Measurements from ENCODE around the gene NCKAP1. TPM values are rescaled to one million over a fixed set of nuclear protein-coding genes. Genes with fewer than 3 reads are reported as not detected.

Gene NCKAP1
- total and polyA plus RNA-seq, 4 donors, result 36.4 to 194 (median 73.1) TPM

DNA sequence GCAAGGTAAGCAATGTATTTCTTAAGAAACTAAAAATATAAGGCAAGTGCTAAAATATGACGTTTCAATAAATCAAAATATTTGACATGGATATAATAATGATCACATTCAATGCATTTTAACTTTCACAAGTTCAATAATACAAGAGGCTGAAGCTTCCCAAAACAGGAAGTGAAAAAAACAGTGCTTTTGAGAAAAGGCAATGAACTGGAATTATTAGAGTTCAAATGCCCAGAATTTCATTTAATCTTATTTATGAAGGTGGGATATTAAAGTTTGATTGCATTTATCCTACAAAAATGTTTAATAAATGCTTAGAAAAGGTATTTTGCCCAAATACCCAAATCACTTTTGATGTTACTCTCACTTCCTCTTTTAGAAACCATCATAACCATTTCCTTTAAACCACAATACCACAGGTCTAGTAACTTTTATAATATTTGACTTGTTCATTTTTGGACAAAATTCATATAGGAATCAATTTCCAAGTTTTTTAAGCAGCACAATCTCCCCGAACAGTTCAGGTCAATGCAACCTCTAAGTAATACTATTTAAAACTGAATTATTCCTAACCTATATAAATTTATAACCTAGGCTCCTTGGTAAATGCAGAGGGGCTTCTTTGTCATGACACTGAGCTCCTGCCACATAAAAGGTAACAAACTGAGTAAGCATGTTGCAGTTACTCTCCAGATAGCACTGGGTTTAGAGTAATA lies 2.1 kb downstream of the NCKAP1 start:
- Histone ChIP-seq H3K9ac (ENCODE audit: insufficient read depth in 1 of 2, low read length in 2 of 2) (peak overlapping the region; percentile 26 to 93), H3K36me3 (ENCODE audit: control insufficient read depth in 4 of 4, insufficient read depth in 4 of 4, low read length in 4 of 4) (no peaks in the 10 kb centered on the region), H3K9me3 (ENCODE audit: control insufficient read depth in 4 of 4, insufficient read depth in 3 of 4, low read length in 3 of 4) (no peaks in the 10 kb centered on the region), H3K27ac (ENCODE audit: low read depth in 1 of 2, low read length in 1 of 2) (no peak overlapping the region), H3K27me3 (ENCODE audit: control insufficient read depth in 3 of 3, insufficient read depth in 3 of 3, low read length in 2 of 3) (peaks cover 0 to 3% (median 0%) of the 10 kb centered on the region in 3 donors), H3K4me3 (no peak overlapping the region), H3K4me1 (ENCODE audit: control insufficient read depth in 5 of 5, insufficient read depth in 5 of 5, low read length in 5 of 5) (peaks cover 2 to 33% (median 17%) of the 10 kb centered on the region in 5 donors)
- DNase-seq, result peak in 1 of 3 donors; percentile 16
- ATAC-seq (ENCODE audit: insufficient read depth, low FRiP score), result no peak
- TF ChIP-seq, protein P1, sequence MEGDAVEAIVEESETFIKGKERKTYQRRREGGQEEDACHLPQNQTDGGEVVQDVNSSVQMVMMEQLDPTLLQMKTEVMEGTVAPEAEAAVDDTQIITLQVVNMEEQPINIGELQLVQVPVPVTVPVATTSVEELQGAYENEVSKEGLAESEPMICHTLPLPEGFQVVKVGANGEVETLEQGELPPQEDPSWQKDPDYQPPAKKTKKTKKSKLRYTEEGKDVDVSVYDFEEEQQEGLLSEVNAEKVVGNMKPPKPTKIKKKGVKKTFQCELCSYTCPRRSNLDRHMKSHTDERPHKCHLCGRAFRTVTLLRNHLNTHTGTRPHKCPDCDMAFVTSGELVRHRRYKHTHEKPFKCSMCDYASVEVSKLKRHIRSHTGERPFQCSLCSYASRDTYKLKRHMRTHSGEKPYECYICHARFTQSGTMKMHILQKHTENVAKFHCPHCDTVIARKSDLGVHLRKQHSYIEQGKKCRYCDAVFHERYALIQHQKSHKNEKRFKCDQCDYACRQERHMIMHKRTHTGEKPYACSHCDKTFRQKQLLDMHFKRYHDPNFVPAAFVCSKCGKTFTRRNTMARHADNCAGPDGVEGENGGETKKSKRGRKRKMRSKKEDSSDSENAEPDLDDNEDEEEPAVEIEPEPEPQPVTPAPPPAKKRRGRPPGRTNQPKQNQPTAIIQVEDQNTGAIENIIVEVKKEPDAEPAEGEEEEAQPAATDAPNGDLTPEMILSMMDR (IDR thresholded peaks at IDR 0.05; ENCODE audit: control extremely low read depth, extremely low read depth), result no peak
- WGBS, 2 donors, result 17 to 20% methylated on average over 2 of the region's 2 CpGs

DNA sequence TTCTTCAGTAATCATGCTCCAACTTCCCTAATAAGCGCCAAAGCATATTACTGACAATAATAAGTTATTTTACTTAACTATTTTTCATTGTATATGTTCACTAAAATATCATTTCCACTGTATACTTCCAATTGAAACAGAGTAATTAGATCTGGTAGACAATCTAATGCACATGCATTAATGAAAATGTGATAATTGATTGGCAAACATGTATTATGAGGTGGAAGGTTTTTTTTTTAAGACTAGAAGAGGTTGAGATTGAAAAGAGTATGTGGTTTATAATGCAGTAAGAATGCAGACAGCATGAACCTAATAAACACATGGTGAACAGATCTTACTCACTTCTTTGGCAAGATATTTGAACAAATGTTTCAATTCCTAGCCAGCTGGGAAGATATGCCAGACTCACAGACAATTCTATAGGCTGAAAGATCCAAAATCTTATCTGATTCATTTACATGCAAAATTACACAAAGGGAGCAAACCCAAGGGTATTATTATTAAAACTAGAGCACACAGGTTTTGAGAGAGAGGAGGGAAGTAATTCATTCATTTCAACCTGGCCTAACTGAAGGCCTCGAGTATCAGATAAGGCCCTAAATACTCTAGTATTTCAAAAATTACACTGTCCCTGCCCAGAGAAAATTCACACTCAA lies 2.8 kb downstream of the NCKAP1 start:
- TF ChIP-seq, protein P1 (IDR thresholded peaks at IDR 0.05; ENCODE audit: control extremely low read depth, extremely low read depth), result no peak
- Histone ChIP-seq H3K27ac (ENCODE audit: low read depth in 1 of 2, low read length in 1 of 2) (no peak overlapping the region), H3K4me3 (no peak overlapping the region), H3K9ac (ENCODE audit: insufficient read depth in 1 of 2, low read length in 2 of 2) (no peak overlapping the region), H3K9me3 (ENCODE audit: control insufficient read depth in 4 of 4, insufficient read depth in 3 of 4, low read length in 3 of 4) (no peaks in the 10 kb centered on the region), H3K36me3 (ENCODE audit: control insufficient read depth in 4 of 4, insufficient read depth in 4 of 4, low read length in 4 of 4) (no peaks in the 10 kb centered on the region), H3K4me1 (ENCODE audit: control insufficient read depth in 5 of 5, insufficient read depth in 5 of 5, low read length in 5 of 5) (peaks cover 2 to 33% (median 17%) of the 10 kb centered on the region in 5 donors), H3K27me3 (ENCODE audit: control insufficient read depth in 3 of 3, insufficient read depth in 3 of 3, low read length in 2 of 3) (peaks cover 0 to 2% (median 0%) of the 10 kb centered on the region in 3 donors)
- 48 to 51% methylated on average over 2 of the region's 2 CpGs for WGBS, 2 donors
- DNase-seq, result peak in 2 of 3 donors; percentile 52 to 61
- no peak for ATAC-seq (ENCODE audit: insufficient read depth, low FRiP score)

DNA sequence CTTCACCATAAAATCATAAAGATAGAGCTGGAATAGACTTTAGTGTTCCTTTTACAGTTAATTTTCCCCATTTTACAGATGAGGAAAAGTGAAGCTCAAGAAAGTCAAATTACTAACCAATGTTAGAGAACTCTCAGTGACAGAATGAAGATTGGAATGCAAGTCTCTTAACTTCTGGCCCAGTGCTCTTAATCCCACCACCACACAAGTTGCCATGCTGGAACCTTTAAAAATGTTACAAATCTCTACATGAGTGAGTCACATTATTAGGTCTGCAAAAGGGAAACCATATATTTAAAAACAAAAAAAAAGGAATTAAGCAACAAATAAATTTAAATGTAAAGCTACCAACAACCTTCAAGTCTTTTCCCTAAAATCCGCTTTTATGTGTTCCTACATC lies 3.5 kb downstream of the NCKAP1 start:
- Histone ChIP-seq H3K4me1 (ENCODE audit: control insufficient read depth in 5 of 5, insufficient read depth in 5 of 5, low read length in 5 of 5) (peaks cover 2 to 33% (median 17%) of the 10 kb centered on the region in 5 donors), H3K36me3 (ENCODE audit: control insufficient read depth in 4 of 4, insufficient read depth in 4 of 4, low read length in 4 of 4) (no peaks in the 10 kb centered on the region), H3K27me3 (ENCODE audit: control insufficient read depth in 3 of 3, insufficient read depth in 3 of 3, low read length in 2 of 3) (no peaks in the 10 kb centered on the region), H3K9ac (ENCODE audit: insufficient read depth in 1 of 2, low read length in 2 of 2) (no peak overlapping the region), H3K9me3 (ENCODE audit: control insufficient read depth in 4 of 4, insufficient read depth in 3 of 4, low read length in 3 of 4) (no peaks in the 10 kb centered on the region), H3K4me3 (no peak overlapping the region), H3K27ac (ENCODE audit: low read depth in 1 of 2, low read length in 1 of 2) (no peak overlapping the region)
- no peak for DNase-seq
- 94 to 95% methylated on average over 1 of the region's 1 CpG for WGBS, 2 donors
- ATAC-seq (ENCODE audit: insufficient read depth, low FRiP score), result no peak
- TF ChIP-seq, protein P1 (IDR thresholded peaks at IDR 0.05; ENCODE audit: control extremely low read depth, extremely low read depth), result no peak

Measured in lung (tissue), 12 donors.